Measurements from ENCODE around the gene TMIGD2.

DNA sequence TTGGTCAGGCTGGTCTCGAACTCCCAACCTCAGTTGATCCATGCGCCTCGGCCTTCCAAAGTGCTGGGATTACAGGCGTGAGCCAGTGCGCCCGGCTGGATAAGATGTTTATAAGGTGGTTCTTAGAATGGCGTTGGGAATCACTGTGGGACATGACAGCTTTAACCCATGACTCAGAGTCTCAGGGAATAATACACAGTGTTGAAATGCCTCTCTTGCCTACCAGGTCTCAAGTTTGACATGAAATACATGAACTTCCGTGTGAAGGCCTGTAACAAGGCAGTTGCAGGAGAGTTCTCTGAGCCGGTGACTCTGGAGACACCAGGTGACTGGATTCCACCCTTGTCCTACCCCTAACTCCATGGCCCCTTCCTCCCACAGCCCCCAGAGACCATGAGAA is 14.8 kb upstream of the TMIGD2 start:
- TF ChIP-seq, protein P1, sequence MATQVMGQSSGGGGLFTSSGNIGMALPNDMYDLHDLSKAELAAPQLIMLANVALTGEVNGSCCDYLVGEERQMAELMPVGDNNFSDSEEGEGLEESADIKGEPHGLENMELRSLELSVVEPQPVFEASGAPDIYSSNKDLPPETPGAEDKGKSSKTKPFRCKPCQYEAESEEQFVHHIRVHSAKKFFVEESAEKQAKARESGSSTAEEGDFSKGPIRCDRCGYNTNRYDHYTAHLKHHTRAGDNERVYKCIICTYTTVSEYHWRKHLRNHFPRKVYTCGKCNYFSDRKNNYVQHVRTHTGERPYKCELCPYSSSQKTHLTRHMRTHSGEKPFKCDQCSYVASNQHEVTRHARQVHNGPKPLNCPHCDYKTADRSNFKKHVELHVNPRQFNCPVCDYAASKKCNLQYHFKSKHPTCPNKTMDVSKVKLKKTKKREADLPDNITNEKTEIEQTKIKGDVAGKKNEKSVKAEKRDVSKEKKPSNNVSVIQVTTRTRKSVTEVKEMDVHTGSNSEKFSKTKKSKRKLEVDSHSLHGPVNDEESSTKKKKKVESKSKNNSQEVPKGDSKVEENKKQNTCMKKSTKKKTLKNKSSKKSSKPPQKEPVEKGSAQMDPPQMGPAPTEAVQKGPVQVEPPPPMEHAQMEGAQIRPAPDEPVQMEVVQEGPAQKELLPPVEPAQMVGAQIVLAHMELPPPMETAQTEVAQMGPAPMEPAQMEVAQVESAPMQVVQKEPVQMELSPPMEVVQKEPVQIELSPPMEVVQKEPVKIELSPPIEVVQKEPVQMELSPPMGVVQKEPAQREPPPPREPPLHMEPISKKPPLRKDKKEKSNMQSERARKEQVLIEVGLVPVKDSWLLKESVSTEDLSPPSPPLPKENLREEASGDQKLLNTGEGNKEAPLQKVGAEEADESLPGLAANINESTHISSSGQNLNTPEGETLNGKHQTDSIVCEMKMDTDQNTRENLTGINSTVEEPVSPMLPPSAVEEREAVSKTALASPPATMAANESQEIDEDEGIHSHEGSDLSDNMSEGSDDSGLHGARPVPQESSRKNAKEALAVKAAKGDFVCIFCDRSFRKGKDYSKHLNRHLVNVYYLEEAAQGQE (IDR thresholded peaks at IDR 0.05; ENCODE audit: insufficient read depth in 1 of 2, low read depth in 2 of 2, low read length in 2 of 2): no peak
- TF ChIP-seq POLR2AphosphoS5 (IDR thresholded peaks at IDR 0.05; ENCODE audit: low read depth, low read length): no peak

All from PFSK-1 (cell line).